Measurements from ENCODE around the gene SMARCC2. TPM values are rescaled to one million over a fixed set of nuclear protein-coding genes. Genes with fewer than 3 reads are reported as not detected.

The SMARCC2 gene
- total RNA-seq, 3 donors from 2014 or later (not counting 1 experiment from before 2014, with no cell fraction given), result 205 to 232 (median 210) TPM

GRCh38 chr12:56127888-56128669 lies 61.2 kb downstream of the SMARCC2 start, which contains the start of gene ESYT1:
Gene ESYT1 (plus strand): TSS chr12:56128267. CDS start chr12:56128320, 53 bp downstream.
- Mint-ChIP-seq H3K9me3 (no peaks in the 10 kb centered on the region), H3K27me3 (ENCODE audit: low read depth in 2 of 2) (no peaks in the 10 kb centered on the region), H3K4me1 (peaks cover 52 to 68% of the 10 kb centered on the region in 2 donors), H3K36me3 (peaks cover 18% of the 10 kb centered on the region), H3K4me3 (peak within 1 kb of the TSS; percentile 97), H3K27ac (peak within 1 kb of the TSS; percentile 88 to 93)
- under 1% methylated on average over 49 of the region's 49 CpGs for WGBS (ENCODE audit: insufficient coverage)
- no peak for TF ChIP-seq CTCF (IDR thresholded peaks at IDR 0.05)
- Histone ChIP-seq H3K27ac (ENCODE audit: low read length) (peak within 1 kb of the TSS; percentile 85), H3K4me1 (ENCODE audit: control insufficient read depth, insufficient read depth, low read length) (peaks cover 45% of the 10 kb centered on the region), H3K27me3 (ENCODE audit: control insufficient read depth, insufficient read depth, low read length) (no peaks in the 10 kb centered on the region), H3K4me3 (ENCODE audit: low read length) (peak within 1 kb of the TSS; percentile 90), H3K36me3 (ENCODE audit: control insufficient read depth, insufficient read depth, low read length) (peaks cover 31% of the 10 kb centered on the region), H3K9me3 (ENCODE audit: control insufficient read depth, insufficient read depth, low read length) (no peaks in the 10 kb centered on the region)
- DNase-seq (peak; percentile 91 to 100), ATAC-seq (peak; percentile 87 to 96 (median 90))
- intact Hi-C loops (cut with micrococcal nuclease), result loop anchor here (1.0 to 5.0 kb wide), 3 partner anchors 24 to 389 kb away; partner anchors contain the start of genes CNPY2 and MYL6B

DNA sequence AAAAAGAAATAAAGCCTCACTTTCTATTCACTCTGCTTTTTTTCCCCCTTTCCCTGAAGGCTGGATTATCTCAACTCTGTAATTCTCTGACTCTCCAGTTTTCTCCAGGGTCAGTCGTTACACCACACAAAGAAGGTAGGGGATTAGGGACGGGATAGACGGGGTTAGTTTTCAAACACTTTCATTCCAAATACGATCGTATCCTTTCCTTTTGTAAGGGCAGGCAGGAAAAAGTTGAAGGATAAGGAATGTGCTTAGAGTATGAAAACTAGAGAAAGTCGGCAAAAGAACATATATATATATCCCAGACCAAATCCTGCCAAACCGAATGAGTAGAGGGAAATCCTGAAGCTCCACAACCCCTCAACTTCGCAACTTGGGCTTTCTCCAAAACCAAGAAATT lies 61.8 kb downstream of the SMARCC2 start:
- Mint-ChIP-seq H3K9me3 (no peaks in the 10 kb centered on the region), H3K36me3 (peaks cover 18% of the 10 kb centered on the region), H3K4me1 (peaks cover 52 to 68% of the 10 kb centered on the region in 2 donors), H3K27ac (peak overlapping the region; percentile 88 to 93), H3K27me3 (ENCODE audit: low read depth in 2 of 2) (no peaks in the 10 kb centered on the region), H3K4me3 (peak overlapping the region; percentile 97)
- H3K9me3 ChIP-seq (ENCODE audit: control insufficient read depth, insufficient read depth, low read length), result no peaks in the 10 kb centered on the region
- no peak overlapping the region for H3K4me3 ChIP-seq (ENCODE audit: low read length)
- no peak for DNase-seq
- H3K27ac ChIP-seq (ENCODE audit: low read length), result peak overlapping the region; percentile 83
- WGBS (ENCODE audit: insufficient coverage), result 0% methylated on average over 3 of the region's 8 CpGs
- peaks cover 28% of the 10 kb centered on the region for H3K36me3 ChIP-seq (ENCODE audit: control insufficient read depth, insufficient read depth, low read length)
- intact Hi-C loops (cut with micrococcal nuclease), result loop anchor here (2.0 to 5.0 kb wide), 2 partner anchors 190 to 389 kb away; partner anchors contain the start of gene CNPY2
- peaks cover 45% of the 10 kb centered on the region for H3K4me1 ChIP-seq (ENCODE audit: control insufficient read depth, insufficient read depth, low read length)
- no peaks in the 10 kb centered on the region for H3K27me3 ChIP-seq (ENCODE audit: control insufficient read depth, insufficient read depth, low read length)
- no peak for TF ChIP-seq CTCF (IDR thresholded peaks at IDR 0.05)
- ATAC-seq, result no peak

- intact Hi-C loops (cut with micrococcal nuclease), result loop anchor here (1.0 to 5.0 kb wide), 4 partner anchors 8 to 388 kb away; partner anchors contain the start of genes CNPY2 and ZC3H10
- H3K9me3 Mint-ChIP-seq, result no peaks in the 10 kb centered on the region
- H3K27me3 ChIP-seq (ENCODE audit: control insufficient read depth, insufficient read depth, low read length), result no peaks in the 10 kb centered on the region
- ATAC-seq (no peak), DNase-seq (peak in 1 of 2 donors; percentile 37)
- H3K4me3 Mint-ChIP-seq, result peak overlapping the region; percentile 97
- peaks cover 52 to 63% of the 10 kb centered on the region in 2 donors for H3K4me1 Mint-ChIP-seq
- peaks cover 11% of the 10 kb centered on the region for H3K36me3 Mint-ChIP-seq
- no peaks in the 10 kb centered on the region for H3K9me3 ChIP-seq (ENCODE audit: control insufficient read depth, insufficient read depth, low read length)
- 36% methylated on average over 3 of the region's 3 CpGs for WGBS (ENCODE audit: insufficient coverage)
- no peaks in the 10 kb centered on the region for H3K27me3 Mint-ChIP-seq (ENCODE audit: low read depth in 2 of 2)
- no peak for TF ChIP-seq CTCF (IDR thresholded peaks at IDR 0.05)
- H3K36me3 ChIP-seq (ENCODE audit: control insufficient read depth, insufficient read depth, low read length), result peaks cover 25% of the 10 kb centered on the region
- peaks cover 45% of the 10 kb centered on the region for H3K4me1 ChIP-seq (ENCODE audit: control insufficient read depth, insufficient read depth, low read length)
- peak overlapping the region; percentile 83 for H3K27ac ChIP-seq (ENCODE audit: low read length)
- H3K4me3 ChIP-seq (ENCODE audit: low read length), result no peak overlapping the region
- H3K27ac Mint-ChIP-seq, result peak overlapping the region; percentile 88 to 93
Measured at GRCh38 chr12:56126732-56127239, 62.5 kb downstream of the SMARCC2 start.
